Measurements from ENCODE around the gene SLC9A4.

DNA sequence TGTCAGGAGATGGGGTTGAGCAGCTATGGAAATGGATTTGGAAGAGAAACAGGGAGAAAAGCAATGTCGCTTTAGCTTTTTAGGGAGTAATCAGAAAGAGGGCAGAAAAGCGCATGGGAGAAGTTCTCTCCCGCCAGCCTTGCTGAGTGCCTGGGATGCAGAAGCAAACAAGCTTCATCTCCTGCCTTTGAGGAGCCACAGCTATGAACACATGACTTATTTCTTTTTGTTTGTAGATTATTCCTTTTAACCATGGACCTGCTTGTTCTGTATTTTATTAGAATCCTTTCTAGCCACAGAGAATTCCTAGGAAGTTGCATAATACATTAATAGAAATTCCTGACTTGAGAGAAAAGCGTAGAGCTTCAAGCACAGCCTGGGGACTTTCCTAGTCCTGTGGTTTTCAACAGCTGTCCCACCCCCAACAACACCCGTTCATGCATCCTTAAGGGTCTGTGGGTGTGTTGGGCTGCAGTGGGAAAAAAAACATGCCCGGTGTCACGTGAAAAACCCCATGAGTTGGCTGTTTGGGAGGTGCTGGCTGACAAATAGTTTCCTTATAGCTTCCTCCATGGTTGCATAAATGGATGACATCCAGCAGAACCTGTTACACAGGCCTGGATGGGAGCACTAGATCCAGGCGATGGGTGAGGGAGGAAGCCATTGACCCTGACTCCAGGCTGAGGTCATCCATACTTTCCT lies 14.9 kb downstream of the SLC9A4 start:
- TF ChIP-seq, protein P1, sequence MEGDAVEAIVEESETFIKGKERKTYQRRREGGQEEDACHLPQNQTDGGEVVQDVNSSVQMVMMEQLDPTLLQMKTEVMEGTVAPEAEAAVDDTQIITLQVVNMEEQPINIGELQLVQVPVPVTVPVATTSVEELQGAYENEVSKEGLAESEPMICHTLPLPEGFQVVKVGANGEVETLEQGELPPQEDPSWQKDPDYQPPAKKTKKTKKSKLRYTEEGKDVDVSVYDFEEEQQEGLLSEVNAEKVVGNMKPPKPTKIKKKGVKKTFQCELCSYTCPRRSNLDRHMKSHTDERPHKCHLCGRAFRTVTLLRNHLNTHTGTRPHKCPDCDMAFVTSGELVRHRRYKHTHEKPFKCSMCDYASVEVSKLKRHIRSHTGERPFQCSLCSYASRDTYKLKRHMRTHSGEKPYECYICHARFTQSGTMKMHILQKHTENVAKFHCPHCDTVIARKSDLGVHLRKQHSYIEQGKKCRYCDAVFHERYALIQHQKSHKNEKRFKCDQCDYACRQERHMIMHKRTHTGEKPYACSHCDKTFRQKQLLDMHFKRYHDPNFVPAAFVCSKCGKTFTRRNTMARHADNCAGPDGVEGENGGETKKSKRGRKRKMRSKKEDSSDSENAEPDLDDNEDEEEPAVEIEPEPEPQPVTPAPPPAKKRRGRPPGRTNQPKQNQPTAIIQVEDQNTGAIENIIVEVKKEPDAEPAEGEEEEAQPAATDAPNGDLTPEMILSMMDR (conservative IDR thresholded peaks at IDR 0.05; ENCODE audit: low read length): no peak
- TF ChIP-seq EZH2phosphoT487 (IDR thresholded peaks at IDR 0.05; ENCODE audit: borderline replicate concordance, low read depth, low read length): no peak
